ENCODE data around the gene OPCML. TPM values are rescaled to one million over a fixed set of nuclear protein-coding genes. Genes with fewer than 3 reads are reported as not detected.

The OPCML gene
- total RNA-seq, 1 experiment from 2014 or later: not detected

DNA sequence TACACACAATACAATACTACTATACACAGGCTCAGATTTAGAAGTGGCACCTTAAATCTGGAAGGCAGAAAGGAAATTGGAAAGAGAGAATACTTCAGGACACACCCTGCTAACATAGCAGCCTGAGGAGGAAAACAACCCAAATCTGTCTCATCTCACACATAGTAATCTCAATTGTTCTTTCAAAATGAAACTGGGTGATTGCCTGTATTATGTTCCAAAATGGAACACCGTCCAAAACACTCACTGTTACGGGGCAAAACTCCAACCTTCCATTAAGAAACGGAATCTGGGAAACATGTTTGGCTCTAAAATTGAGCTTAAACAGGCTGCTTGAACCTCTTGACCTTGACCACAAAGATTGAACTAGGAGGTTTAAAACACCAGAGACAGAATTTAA is 572.6 kb downstream of the OPCML start:
- Mint-ChIP-seq H3K36me3 (ENCODE audit: insufficient read depth, unreplicated experiment) (no peaks in the 10 kb centered on the region), H3K4me1 (ENCODE audit: low read depth, unreplicated experiment) (no peaks in the 10 kb centered on the region), H3K27me3 (ENCODE audit: insufficient read depth, unreplicated experiment) (peaks cover 27% of the 10 kb centered on the region), H3K9me3 (ENCODE audit: unreplicated experiment) (no peaks in the 10 kb centered on the region), H3K4me3 (ENCODE audit: unreplicated experiment) (no peak overlapping the region), H3K27ac (ENCODE audit: unreplicated experiment) (no peak overlapping the region)
- H3K9me3 ChIP-seq: 0 out of 2 replicates have a peak, but pooled peaks cover 7% of the 10 kb centered on the region
- H3K36me3 ChIP-seq (ENCODE audit: control insufficient read depth, insufficient read depth, low read length): no peaks in the 10 kb centered on the region
- ChIA-PET CTCF (no interaction called here), POLR2A (no interaction called here)
- no peaks in the 10 kb centered on the region for H3K4me1 ChIP-seq
- H3K27me3 ChIP-seq (replicated peaks; ENCODE audit: control insufficient read depth, insufficient read depth, low read length): no peaks in the 10 kb centered on the region
- TF ChIP-seq, protein P1, sequence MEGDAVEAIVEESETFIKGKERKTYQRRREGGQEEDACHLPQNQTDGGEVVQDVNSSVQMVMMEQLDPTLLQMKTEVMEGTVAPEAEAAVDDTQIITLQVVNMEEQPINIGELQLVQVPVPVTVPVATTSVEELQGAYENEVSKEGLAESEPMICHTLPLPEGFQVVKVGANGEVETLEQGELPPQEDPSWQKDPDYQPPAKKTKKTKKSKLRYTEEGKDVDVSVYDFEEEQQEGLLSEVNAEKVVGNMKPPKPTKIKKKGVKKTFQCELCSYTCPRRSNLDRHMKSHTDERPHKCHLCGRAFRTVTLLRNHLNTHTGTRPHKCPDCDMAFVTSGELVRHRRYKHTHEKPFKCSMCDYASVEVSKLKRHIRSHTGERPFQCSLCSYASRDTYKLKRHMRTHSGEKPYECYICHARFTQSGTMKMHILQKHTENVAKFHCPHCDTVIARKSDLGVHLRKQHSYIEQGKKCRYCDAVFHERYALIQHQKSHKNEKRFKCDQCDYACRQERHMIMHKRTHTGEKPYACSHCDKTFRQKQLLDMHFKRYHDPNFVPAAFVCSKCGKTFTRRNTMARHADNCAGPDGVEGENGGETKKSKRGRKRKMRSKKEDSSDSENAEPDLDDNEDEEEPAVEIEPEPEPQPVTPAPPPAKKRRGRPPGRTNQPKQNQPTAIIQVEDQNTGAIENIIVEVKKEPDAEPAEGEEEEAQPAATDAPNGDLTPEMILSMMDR (IDR thresholded peaks at IDR 0.05; ENCODE audit: insufficient read depth in 1 of 2, low read depth in 1 of 2, low read length in 1 of 2, severe bottlenecking in 1 of 2, unreplicated experiment in 1 of 2): no peak
- no peak overlapping the region for H3K4me3 ChIP-seq (ENCODE audit: low read depth, low read length)
- DNase-seq: no peak
- BruUV-seq (replicated peaks): no TSS peak
- intact Hi-C loops (cut with micrococcal nuclease; ENCODE audit: unreplicated experiment): no loop called here

DNA sequence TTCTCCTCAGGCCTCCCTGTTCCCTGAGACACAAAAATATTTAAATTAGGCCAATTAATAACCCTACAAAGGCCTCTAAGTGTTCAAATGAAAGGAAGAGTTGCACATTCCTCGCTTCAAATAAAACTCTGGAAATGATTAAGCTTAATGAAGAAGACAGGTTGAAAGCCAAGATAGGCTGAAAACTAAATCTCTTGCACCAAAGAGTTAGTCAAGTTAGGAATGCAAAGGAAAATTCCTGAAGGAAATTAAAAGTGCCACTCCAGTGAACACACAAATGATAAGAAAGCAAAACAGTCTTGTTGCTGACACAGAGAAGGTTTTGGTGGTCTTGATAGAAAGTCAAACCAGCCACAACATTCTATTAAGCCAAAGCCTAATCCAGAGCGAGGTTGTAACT is 574.4 kb downstream of the OPCML start:
- no peak overlapping the region for H3K4me3 ChIP-seq (ENCODE audit: low read depth, low read length)
- H3K36me3 Mint-ChIP-seq (ENCODE audit: insufficient read depth, unreplicated experiment): no peaks in the 10 kb centered on the region
- BruUV-seq (replicated peaks): no TSS peak
- no peaks in the 10 kb centered on the region for H3K27me3 ChIP-seq (replicated peaks; ENCODE audit: control insufficient read depth, insufficient read depth, low read length)
- H3K9me3 Mint-ChIP-seq (ENCODE audit: unreplicated experiment): no peaks in the 10 kb centered on the region
- TF ChIP-seq, protein P1 (IDR thresholded peaks at IDR 0.05; ENCODE audit: insufficient read depth in 1 of 2, low read depth in 1 of 2, low read length in 1 of 2, severe bottlenecking in 1 of 2, unreplicated experiment in 1 of 2): no peak
- no peaks in the 10 kb centered on the region for H3K4me1 Mint-ChIP-seq (ENCODE audit: low read depth, unreplicated experiment)
- intact Hi-C loops (cut with micrococcal nuclease; ENCODE audit: unreplicated experiment): no loop called here
- no peak overlapping the region for H3K27ac Mint-ChIP-seq (ENCODE audit: unreplicated experiment)
- ChIA-PET POLR2A (no interaction called here), CTCF (no interaction called here)
- H3K36me3 ChIP-seq (ENCODE audit: control insufficient read depth, insufficient read depth, low read length): no peaks in the 10 kb centered on the region
- no peak overlapping the region for H3K4me3 Mint-ChIP-seq (ENCODE audit: unreplicated experiment)
- H3K27me3 Mint-ChIP-seq (ENCODE audit: insufficient read depth, unreplicated experiment): peaks cover 27% of the 10 kb centered on the region
- no peak for DNase-seq
- H3K4me1 ChIP-seq: no peaks in the 10 kb centered on the region
- H3K9me3 ChIP-seq: 0 out of 2 replicates have a peak, but pooled peaks cover 7% of the 10 kb centered on the region

DNA sequence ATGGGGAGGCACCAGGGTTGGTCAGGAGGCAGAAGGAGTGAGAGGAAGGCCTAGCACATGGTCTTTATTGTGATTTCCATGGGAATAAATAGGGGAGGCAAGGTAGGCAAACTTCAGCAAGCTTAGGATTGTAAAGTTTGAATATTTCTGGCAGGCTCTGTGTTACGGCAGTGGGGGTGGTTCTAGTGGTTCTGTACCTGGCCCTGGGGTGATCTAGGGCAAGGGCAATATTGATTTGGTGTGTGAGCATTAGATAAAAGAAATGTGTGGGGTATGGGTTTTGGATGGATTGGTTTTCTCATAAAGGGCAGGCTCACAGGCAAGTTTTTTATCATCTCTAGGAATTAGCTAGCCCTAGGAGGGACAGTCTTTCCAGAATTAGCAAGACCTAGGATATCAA is 584.0 kb downstream of the OPCML start:
- intact Hi-C loops (cut with micrococcal nuclease; ENCODE audit: unreplicated experiment): no loop called here
- H3K4me1 Mint-ChIP-seq (ENCODE audit: low read depth, unreplicated experiment): no peaks in the 10 kb centered on the region
- H3K27me3 Mint-ChIP-seq (ENCODE audit: insufficient read depth, unreplicated experiment): peaks cover 17% of the 10 kb centered on the region
- no peaks in the 10 kb centered on the region for H3K27me3 ChIP-seq (replicated peaks; ENCODE audit: control insufficient read depth, insufficient read depth, low read length)
- H3K4me3 Mint-ChIP-seq (ENCODE audit: unreplicated experiment): no peak overlapping the region
- no TSS peak for BruUV-seq (replicated peaks)
- no peaks in the 10 kb centered on the region for H3K9me3 ChIP-seq
- ChIA-PET POLR2A (no interaction called here), CTCF (interaction anchor here (0.6 kb wide), 1 partner anchor 9 kb away, joined by 3 read pairs; no protein-coding TSS in a partner anchor)
- TF ChIP-seq, protein P1 (IDR thresholded peaks at IDR 0.05; ENCODE audit: insufficient read depth in 1 of 2, low read depth in 1 of 2, low read length in 1 of 2, severe bottlenecking in 1 of 2, unreplicated experiment in 1 of 2): no peak
- no peaks in the 10 kb centered on the region for H3K4me1 ChIP-seq
- no peaks in the 10 kb centered on the region for H3K36me3 Mint-ChIP-seq (ENCODE audit: insufficient read depth, unreplicated experiment)
- H3K4me3 ChIP-seq (ENCODE audit: low read depth, low read length): no peak overlapping the region
- H3K27ac Mint-ChIP-seq (ENCODE audit: unreplicated experiment): no peak overlapping the region
- DNase-seq: no peak
- no peaks in the 10 kb centered on the region for H3K36me3 ChIP-seq (ENCODE audit: control insufficient read depth, insufficient read depth, low read length)
- H3K9me3 Mint-ChIP-seq (ENCODE audit: unreplicated experiment): peaks cover 9% of the 10 kb centered on the region
